MM.1S (cell line): Measurements from ENCODE around the gene SIPA1L2.

Experiments used
- DNase-seq: peaks from one replicate; pipeline ENCODE4 v3.0.0-alpha.2; 2015
- H2AFZ ChIP-seq: fragments of 300-600 bp; sonication (generic); 2 replicates; pipeline ENCODE4 v1.6.0; 2016; ENCODE audit warnings: antibody characterized with exemption, low read length
- H3F3A ChIP-seq: fragments of 300-600 bp; sonication (generic); 2 replicates; pipeline ENCODE4 v1.6.1; 2016; ENCODE audit warnings: mild to moderate bottlenecking, antibody characterized with exemption, low read length, moderate library complexity, mixed read lengths; ENCODE audit not compliant: insufficient read depth
- H3K27ac ChIP-seq: fragments of 300-600 bp; sonication (generic); 2 replicates; pipeline ENCODE4 v1.5.1; 2016; ENCODE audit warnings: mild to moderate bottlenecking, low read length
- H3K27me3 ChIP-seq: fragments of 300-600 bp; sonication (generic); replicated peaks from 2 replicates; pipeline ENCODE4 v1.6.0; 2016; ENCODE audit warnings: low read length; ENCODE audit not compliant: insufficient read depth
- H3K36me3 ChIP-seq: fragments of 300-600 bp; sonication (generic); replicated peaks from 2 replicates; pipeline ENCODE4 v1.6.1; 2016; ENCODE audit warnings: mild to moderate bottlenecking, low read length, mixed read lengths; ENCODE audit not compliant: insufficient read depth
- H3K4me1 ChIP-seq: fragments of 300-600 bp; sonication (generic); 2 replicates; pipeline ENCODE4 v1.6.1; 2016; ENCODE audit warnings: low read length, mixed read lengths
- H3K4me2 ChIP-seq: fragments of 300-600 bp; sonication (generic); 2 replicates; pipeline ENCODE4 v1.6.0; 2016; ENCODE audit warnings: low read depth, low read length
- H3K4me3 ChIP-seq: fragments of 300-600 bp; sonication (generic); 2 replicates; pipeline ENCODE4 v1.5.1; 2016; ENCODE audit warnings: low read length, mixed read lengths
- H3K79me2 ChIP-seq: fragments of 300-600 bp; sonication (generic); 2 replicates; pipeline ENCODE4 v1.6.1; 2016; ENCODE audit warnings: mixed run types, low read length, mixed read lengths
- H3K9ac ChIP-seq: fragments of 300-600 bp; sonication (generic); 2 replicates; pipeline ENCODE4 v1.6.1; 2016; ENCODE audit warnings: low read length, mixed read lengths
- H3K9me2 ChIP-seq: fragments of 300-600 bp; sonication (generic); replicated peaks from 2 replicates; pipeline ENCODE4 v1.6.1; 2016; ENCODE audit warnings: mild to moderate bottlenecking, low read length, mixed read lengths; ENCODE audit not compliant: insufficient read depth
- H3K9me3 ChIP-seq: fragments of 300-600 bp; sonication (generic); replicated peaks from 2 replicates; pipeline ENCODE4 v1.6.1; 2016; ENCODE audit warnings: mild to moderate bottlenecking, low read length, mixed read lengths; ENCODE audit not compliant: insufficient read depth
- H4K20me1 ChIP-seq: fragments of 300-600 bp; sonication (generic); 2 replicates; pipeline ENCODE4 v1.6.1; 2016; ENCODE audit warnings: mild to moderate bottlenecking, low read length, moderate library complexity, mixed read lengths; ENCODE audit not compliant: insufficient read depth
- CTCF ChIP-seq: fragments of 300-600 bp; sonication (generic); IDR thresholded peaks from 2 replicates; pipeline ENCODE4 v1.5.1; 2016; ENCODE audit warnings: antibody characterized with exemption, low read length, mixed read lengths
- EZH2 ChIP-seq: fragments of 300-600 bp; sonication (generic); optimal IDR thresholded peaks from 2 replicates; pipeline ENCODE3; 2017; ENCODE audit warnings: low read depth, mild to moderate bottlenecking, antibody characterized with exemption, low read length, mixed read lengths
- EZH2phosphoT487 ChIP-seq: fragments of 300-600 bp; sonication (generic); IDR thresholded peaks from 2 replicates; pipeline ENCODE4 v1.6.1; 2018; ENCODE audit warnings: antibody characterized with exemption, low read length

Gene SIPA1L2

GRCh38 chr1:232643251-232643650 lies 13.3 kb upstream of the SIPA1L2 start:
- Histone ChIP-seq H3K4me3 (no peak overlapping the region), H3F3A (no peaks in the 10 kb centered on the region), H3K9me2 (no peaks in the 10 kb centered on the region), H3K36me3 (no peaks in the 10 kb centered on the region), H3K9me3 (no peaks in the 10 kb centered on the region), H4K20me1 (no peaks in the 10 kb centered on the region), H2AFZ (no peak overlapping the region), H3K9ac (no peak overlapping the region), H3K79me2 (no peaks in the 10 kb centered on the region), H3K4me1 (no peaks in the 10 kb centered on the region), H3K4me2 (no peak overlapping the region), H3K27me3 (no peaks in the 10 kb centered on the region), H3K27ac (no peak overlapping the region)
- no peak for TF ChIP-seq EZH2phosphoT487
- no peak for TF ChIP-seq EZH2
- TF ChIP-seq CTCF, result no peak
- DNase-seq, result no peak

- Histone ChIP-seq H3K9ac (no peak overlapping the region), H3K4me2 (no peak overlapping the region), H3F3A (no peaks in the 10 kb centered on the region), H3K36me3 (no peaks in the 10 kb centered on the region), H3K4me3 (no peak overlapping the region), H4K20me1 (no peaks in the 10 kb centered on the region), H3K79me2 (no peaks in the 10 kb centered on the region), H2AFZ (no peak overlapping the region), H3K9me3 (no peaks in the 10 kb centered on the region), H3K27ac (no peak overlapping the region), H3K27me3 (no peaks in the 10 kb centered on the region), H3K9me2 (no peaks in the 10 kb centered on the region), H3K4me1 (no peaks in the 10 kb centered on the region)
- DNase-seq, result no peak
- TF ChIP-seq CTCF (no peak), EZH2 (no peak), EZH2phosphoT487 (no peak)
Measured at GRCh38 chr1:232641507-232641906, 11.6 kb upstream of the SIPA1L2 start.

- Histone ChIP-seq H3K4me2 (no peak overlapping the region), H3K27ac (no peak overlapping the region), H3K4me1 (no peaks in the 10 kb centered on the region), H3K9ac (no peak overlapping the region), H3K4me3 (no peak overlapping the region), H3K9me2 (no peaks in the 10 kb centered on the region), H3K27me3 (no peaks in the 10 kb centered on the region), H3K36me3 (no peaks in the 10 kb centered on the region), H3K79me2 (no peaks in the 10 kb centered on the region), H3F3A (no peaks in the 10 kb centered on the region), H4K20me1 (no peaks in the 10 kb centered on the region), H3K9me3 (no peaks in the 10 kb centered on the region), H2AFZ (no peak overlapping the region)
- DNase-seq, result no peak
- TF ChIP-seq EZH2phosphoT487, result no peak
- no peak for TF ChIP-seq CTCF
- TF ChIP-seq EZH2, result no peak
Measured at GRCh38 chr1:232636799-232637198, 6.9 kb upstream of the SIPA1L2 start.
